Keratinocyte (primary cell): ENCODE data around the gene NKRF. TPM values are rescaled to one million over a fixed set of nuclear protein-coding genes. Genes with fewer than 3 reads are reported as not detected.

Experiments used
- DNase-seq: peaks from one replicate; pipeline ENCODE4 v3.0.0-alpha.2; 2011; ENCODE audit warnings: low read depth, missing footprints, low spot score
- FAIRE-seq: peaks from 2 replicates; lab custom pipeline; 2011; peaks lifted over from hg19 to GRCh38; lab: Jason Lieb, UNC
- H2AFZ ChIP-seq: 2 replicates; pipeline ENCODE4 v1.6.0; 2012; ENCODE audit warnings: low read length, control low read depth, inconsistent platforms; ENCODE audit not compliant: control insufficient read depth
- H3K27ac ChIP-seq: 2 replicates; pipeline ENCODE4 v1.5.1; 2011; ENCODE audit warnings: low read length; ENCODE audit not compliant: control insufficient read depth, insufficient read depth
- H3K27me3 ChIP-seq: 3 replicates; pipeline ENCODE4 v1.6.0; 2011; ENCODE audit warnings: low read length; ENCODE audit not compliant: control insufficient read depth, insufficient read depth; ENCODE audit errors: extremely low read depth
- H3K36me3 ChIP-seq, 2 experiments: 2 replicates in 1 of 2; 3 replicates in 1 of 2; pipeline ENCODE4 v1.5.1; 2011; ENCODE audit warnings: low read length in 2 of 2, mild to moderate bottlenecking in 1 of 2; ENCODE audit not compliant: control insufficient read depth in 2 of 2, insufficient read depth in 2 of 2; ENCODE audit errors: extremely low read depth in 1 of 2
- H3K4me1 ChIP-seq: 3 replicates; pipeline ENCODE4 v1.5.1; 2011; ENCODE audit warnings: low read length; ENCODE audit not compliant: control insufficient read depth, insufficient read depth; ENCODE audit errors: extremely low read depth
- H3K4me2 ChIP-seq: 3 replicates; pipeline ENCODE4 v1.6.0; 2011; ENCODE audit warnings: low read depth, low read length; ENCODE audit not compliant: control insufficient read depth, insufficient read depth; ENCODE audit errors: extremely low read depth
- H3K4me3 ChIP-seq, 3 experiments: fragments of 200-600 bp in 1 of 3; sonication (generic) in 1 of 3; 2 replicates in 2 of 3; 3 replicates in 1 of 3; pipeline ENCODE4 v1.5.1; 2011 to 2016; ENCODE audit warnings: low read length in 3 of 3, mild to moderate bottlenecking in 3 of 3, control low read depth in 2 of 3, inconsistent platforms in 1 of 3, low read depth in 1 of 3, mixed read lengths in 1 of 3, mixed run types in 1 of 3, moderate library complexity in 1 of 3; ENCODE audit not compliant: control insufficient read depth in 2 of 3, insufficient read depth in 2 of 3; ENCODE audit errors: extremely low read depth in 1 of 3
- H3K79me2 ChIP-seq: 2 replicates; pipeline ENCODE4 v1.6.0; 2012; ENCODE audit warnings: low read length; ENCODE audit not compliant: control insufficient read depth, insufficient read depth
- H3K9ac ChIP-seq: 3 replicates; pipeline ENCODE4 v1.6.0; 2011; ENCODE audit warnings: low read length; ENCODE audit not compliant: control insufficient read depth, insufficient read depth; ENCODE audit errors: extremely low read depth
- H3K9me1 ChIP-seq: 3 replicates; pipeline ENCODE4 v1.6.0; 2011; ENCODE audit warnings: low read length; ENCODE audit not compliant: control insufficient read depth, insufficient read depth; ENCODE audit errors: extremely low read depth
- H3K9me3 ChIP-seq: 2 replicates; pipeline ENCODE4 v1.5.1; 2012; ENCODE audit warnings: low read depth, low read length; ENCODE audit not compliant: control insufficient read depth
- H4K20me1 ChIP-seq: 3 replicates; pipeline ENCODE4 v1.6.0; 2011; ENCODE audit warnings: low read length; ENCODE audit not compliant: control insufficient read depth, insufficient read depth; ENCODE audit errors: extremely low read depth
- CTCF ChIP-seq, 3 experiments: IDR thresholded peaks in 1 of 3; conservative IDR thresholded peaks in 1 of 3; optimal IDR thresholded peaks in 1 of 3; 2 replicates in 2 of 3; 3 replicates in 1 of 3; pipeline versions ENCODE3 to v1.5.1; 2011; ENCODE audit warnings: low read length in 3 of 3, mild to moderate bottlenecking in 3 of 3, moderate library complexity in 2 of 3, control low read depth in 1 of 3, inconsistent platforms in 1 of 3; ENCODE audit not compliant: insufficient read depth in 2 of 3; ENCODE audit errors: extremely low read depth in 1 of 3
- EZH2 ChIP-seq: IDR thresholded peaks from one replicate; pipeline ENCODE4 v1.6.1; 2012; ENCODE audit warnings: inconsistent platforms, mild to moderate bottlenecking, low read length, moderate library complexity
- dilution Hi-C: fragments of 300-500 bp; cut with MboI; formaldehyde crosslinking; loops from one replicate; pipeline ENCODE4 v1.7.0; 2020; ENCODE audit warnings: low sequenced_read_pairs; ENCODE audit not compliant: extremely low pct_ligation_motif_present
- polyA plus RNA-seq, 5 experiments: library from polyadenylated mRNA; depleted of rRNA in 3 of 5; stranded (reverse) in 3 of 5; stranded (forward) in 1 of 5; unstranded in 1 of 5; fragments of >200 nt; gene quantifications; 1 replicate in 1 of 5; 2 replicates in 3 of 5; 3 replicates in 1 of 5; pipeline versions ENCODE4 v1.2.1 to v1.2.3, GENCODE V29; 2011 to 2012; ENCODE audit warnings: missing spikeins in 2 of 5, low read depth in 1 of 5, low replicate concordance in 1 of 5

Gene NKRF
- polyA plus RNA-seq, 1 donor (not counting 4 experiments of a cell fraction or from before 2014, with no cell fraction given), result 11.0 TPM

- no peaks in the 10 kb centered on the region for H3K36me3 ChIP-seq
- H2AFZ ChIP-seq, result no peak overlapping the region
- H3K9me1 ChIP-seq, result no peaks in the 10 kb centered on the region
- H3K79me2 ChIP-seq, result peaks cover 2% of the 10 kb centered on the region
- H3K27me3 ChIP-seq, result no peaks in the 10 kb centered on the region
- dilution Hi-C loops, result no loop called here
- H3K4me1 ChIP-seq, result no peaks in the 10 kb centered on the region
- H3K9me3 ChIP-seq, result no peaks in the 10 kb centered on the region
- no peak overlapping the region for H3K4me3 ChIP-seq
- TF ChIP-seq CTCF (optimal IDR thresholded peaks at IDR 0.05 in 1 of 3, IDR thresholded peaks at IDR 0.05 in 1 of 3, conservative IDR thresholded peaks at IDR 0.05 in 1 of 3; ENCODE audit: extremely low read depth in 1 of 3, insufficient read depth in 2 of 3, low read length in 3 of 3) (no peak), EZH2 (no peak)
- no peak for DNase-seq
- no peak overlapping the region for H3K4me2 ChIP-seq
- FAIRE-seq, result no peak
- no peak overlapping the region for H3K27ac ChIP-seq
- no peak overlapping the region for H3K9ac ChIP-seq
- H4K20me1 ChIP-seq, result no peaks in the 10 kb centered on the region
These were observed 53.7 kb downstream of the NKRF start for GRCh38 chrX:119552508-119552907.

GRCh38 chrX:119549327-119550016 lies 56.8 kb downstream of the NKRF start:
- no peaks in the 10 kb centered on the region for H3K27me3 ChIP-seq
- peaks cover 1% of the 10 kb centered on the region for H3K79me2 ChIP-seq
- DNase-seq (no peak), FAIRE-seq (no peak)
- no peak overlapping the region for H2AFZ ChIP-seq
- H3K9me3 ChIP-seq, result no peaks in the 10 kb centered on the region
- no peak overlapping the region for H3K4me3 ChIP-seq
- H3K9ac ChIP-seq, result no peak overlapping the region
- H3K36me3 ChIP-seq, result no peaks in the 10 kb centered on the region
- TF ChIP-seq CTCF (optimal IDR thresholded peaks at IDR 0.05 in 1 of 3, IDR thresholded peaks at IDR 0.05 in 1 of 3, conservative IDR thresholded peaks at IDR 0.05 in 1 of 3; ENCODE audit: extremely low read depth in 1 of 3, insufficient read depth in 2 of 3, low read length in 3 of 3), result no peak
- H3K4me1 ChIP-seq, result no peaks in the 10 kb centered on the region
- H3K27ac ChIP-seq, result no peak overlapping the region
- dilution Hi-C loops, result no loop called here
- no peak overlapping the region for H3K4me2 ChIP-seq
- H4K20me1 ChIP-seq, result no peaks in the 10 kb centered on the region
- no peaks in the 10 kb centered on the region for H3K9me1 ChIP-seq
